Body of pancreas (tissue), 4 donors: Measurements from ENCODE around the gene TMEM72. TPM values are rescaled to one million over a fixed set of nuclear protein-coding genes. Genes with fewer than 3 reads are reported as not detected.
A peak's percentile ranks its signal among the peaks of the same experiment; 100 is the strongest.

Source experiments
- ATAC-seq: fragments of 150-250 bp; one replicate; pipeline ENCODE4 v1.9.1; 2016
- DNase-seq, 4 donors: peaks; one replicate each; pipeline ENCODE4 v3.0.0-alpha.2; 2019
- H3K27ac ChIP-seq, 4 donors: fragments of 200-600 bp; sonication (generic); 1 replicate in 3 of 4; 2 replicates in 1 of 4; pipeline versions ENCODE4 v1.5.1 to v1.6.1; 2016 to 2019; ENCODE audit warnings: mild to moderate bottlenecking in 1 of 4, mixed read lengths in 1 of 4, moderate library complexity in 1 of 4
- H3K27me3 ChIP-seq, 2 donors: fragments of 200-600 bp; sonication (generic); one replicate each; pipeline ENCODE4 v1.6.0; 2016; ENCODE audit warnings: mild to moderate bottlenecking in 1 of 2
- H3K36me3 ChIP-seq, 2 donors: fragments of 200-600 bp; sonication (generic); replicated peaks in 1 of 2; 2 replicates each; pipeline ENCODE4 v1.5.1; 2016; ENCODE audit warnings: low read depth in 2 of 2; ENCODE audit not compliant: insufficient read depth in 1 of 2
- H3K4me1 ChIP-seq: fragments of 200-600 bp; sonication (generic); one replicate; pipeline ENCODE4 v1.6.0; 2016
- H3K4me3 ChIP-seq, 2 donors: fragments of 200-600 bp; sonication (generic); 1 replicate in 1 of 2; 2 replicates in 1 of 2; pipeline ENCODE4 v1.5.1; 2016 to 2019
- H3K9me3 ChIP-seq, 3 donors: fragments of 200-600 bp; sonication (generic); 1 replicate in 2 of 3; 2 replicates in 1 of 3; pipeline ENCODE4 v1.5.1; 2016
- POLR2A ChIP-seq, 3 donors: fragments of 450-650 bp; IDR thresholded peaks; one replicate each; pipeline ENCODE4 v1.6.1; 2016; ENCODE audit warnings: antibody characterized with exemption in 3 of 3, mild to moderate bottlenecking in 2 of 3
- WGBS, 2 donors: methylation state at CpG; one replicate each; pipeline ENCODE4 v1.1.5; 2017; 5-methylcytosine and 5-hydroxymethylcytosine counted together
- intact Hi-C: fragments of 100-400 bp; cut with DNase I; formaldehyde crosslinking; loops from one replicate; pipeline ENCODE4 v1.15.1; 2023
- total RNA-seq, 2 donors: library from RNA; depleted of rRNA; stranded (reverse); fragments of >200 nt; gene quantifications; one replicate each; pipeline ENCODE4 v1.1.0, GENCODE V29; 2016
- TF ChIP-seq, protein P1 (sequence below), 7 experiments: fragments of 450-650 bp in 4 of 7; fragments of 200-600 bp in 3 of 7; sonication (generic) in 3 of 7; IDR thresholded peaks; one replicate each; pipeline ENCODE4 v1.5.1; 2016 to 2019; ENCODE audit warnings: antibody characterized with exemption in 7 of 7

The TMEM72 gene
- total RNA-seq, 2 donors from 2014 or later = 4.7 to 10.2 TPM

DNA sequence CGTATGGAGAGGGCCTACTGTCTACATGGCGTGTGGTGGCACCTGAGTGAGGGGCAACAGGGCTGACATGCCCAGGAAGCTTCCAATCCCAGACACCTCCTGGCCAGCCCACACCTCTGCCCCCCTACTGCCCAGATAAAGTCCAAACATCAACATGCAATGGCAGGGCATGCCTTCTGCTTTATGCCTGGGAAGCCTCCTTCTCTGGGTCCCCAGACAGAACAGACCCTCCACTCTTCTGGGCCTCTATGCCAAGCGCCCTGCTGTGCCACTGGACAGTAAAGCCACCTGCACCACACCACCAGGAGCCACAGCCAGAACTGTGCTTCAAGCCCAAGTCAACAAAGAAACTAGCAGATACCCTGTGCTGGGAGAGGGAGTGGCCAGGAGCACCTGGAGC lies 12.5 kb downstream of the TMEM72 start:
- TF ChIP-seq, protein P1, sequence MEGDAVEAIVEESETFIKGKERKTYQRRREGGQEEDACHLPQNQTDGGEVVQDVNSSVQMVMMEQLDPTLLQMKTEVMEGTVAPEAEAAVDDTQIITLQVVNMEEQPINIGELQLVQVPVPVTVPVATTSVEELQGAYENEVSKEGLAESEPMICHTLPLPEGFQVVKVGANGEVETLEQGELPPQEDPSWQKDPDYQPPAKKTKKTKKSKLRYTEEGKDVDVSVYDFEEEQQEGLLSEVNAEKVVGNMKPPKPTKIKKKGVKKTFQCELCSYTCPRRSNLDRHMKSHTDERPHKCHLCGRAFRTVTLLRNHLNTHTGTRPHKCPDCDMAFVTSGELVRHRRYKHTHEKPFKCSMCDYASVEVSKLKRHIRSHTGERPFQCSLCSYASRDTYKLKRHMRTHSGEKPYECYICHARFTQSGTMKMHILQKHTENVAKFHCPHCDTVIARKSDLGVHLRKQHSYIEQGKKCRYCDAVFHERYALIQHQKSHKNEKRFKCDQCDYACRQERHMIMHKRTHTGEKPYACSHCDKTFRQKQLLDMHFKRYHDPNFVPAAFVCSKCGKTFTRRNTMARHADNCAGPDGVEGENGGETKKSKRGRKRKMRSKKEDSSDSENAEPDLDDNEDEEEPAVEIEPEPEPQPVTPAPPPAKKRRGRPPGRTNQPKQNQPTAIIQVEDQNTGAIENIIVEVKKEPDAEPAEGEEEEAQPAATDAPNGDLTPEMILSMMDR (IDR thresholded peaks at IDR 0.05) = no peak
- no peak for TF ChIP-seq POLR2A (IDR thresholded peaks at IDR 0.05)
- Histone ChIP-seq H3K4me1 (peaks cover 14% of the 10 kb centered on the region), H3K36me3 (no peaks in the 10 kb centered on the region), H3K9me3 (no peaks in the 10 kb centered on the region), H3K4me3 (no peak overlapping the region), H3K27me3 (no peaks in the 10 kb centered on the region), H3K27ac (no peak overlapping the region)
- 97 to 100% methylated on average over 1 to 3 of the region's 3 CpGs for WGBS, 2 donors
- intact Hi-C loops = no loop called here
- ATAC-seq = no peak
- no peak for DNase-seq

DNA sequence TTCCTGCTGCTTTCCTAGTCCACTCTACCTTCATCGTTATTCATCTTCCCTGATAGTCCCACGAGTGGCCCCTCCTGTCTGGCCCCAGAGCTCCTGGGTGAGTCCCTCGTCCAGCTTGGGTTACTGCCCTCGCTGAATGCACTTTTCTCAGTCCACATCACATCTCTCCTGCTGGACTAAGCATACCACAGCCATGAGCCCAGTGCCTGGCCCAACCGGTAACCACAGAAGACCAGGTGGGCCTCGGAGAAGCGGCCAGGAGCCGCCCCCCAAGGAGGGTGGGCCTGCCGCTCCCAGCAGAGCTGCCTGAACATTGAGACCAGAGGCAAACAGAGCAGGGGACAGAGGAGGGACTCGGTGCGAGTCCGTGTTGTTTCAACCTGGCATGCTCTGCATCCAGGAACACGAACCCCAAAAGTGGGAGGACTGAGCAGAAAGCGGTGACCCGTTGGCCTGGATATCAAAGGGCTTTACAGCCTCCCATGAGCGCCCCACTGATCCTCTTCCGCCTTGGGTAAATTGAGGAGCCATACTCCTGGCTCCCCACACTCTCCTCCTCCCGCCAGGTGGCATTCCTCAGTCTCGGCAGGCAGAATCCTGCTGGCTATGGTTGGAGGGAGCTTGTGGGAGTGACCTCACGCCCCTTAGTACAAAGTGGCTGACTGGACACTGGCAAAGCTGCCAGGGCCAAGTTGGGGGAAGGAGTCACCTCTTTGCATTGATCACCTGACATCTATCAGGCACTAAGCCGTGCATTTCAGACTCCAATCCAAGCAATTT lies 13.3 kb downstream of the TMEM72 start:
- Histone ChIP-seq H3K4me3 (no peak overlapping the region), H3K27me3 (no peaks in the 10 kb centered on the region), H3K4me1 (peaks cover 14% of the 10 kb centered on the region), H3K36me3 (no peaks in the 10 kb centered on the region), H3K9me3 (no peaks in the 10 kb centered on the region), H3K27ac (no peak overlapping the region)
- TF ChIP-seq, protein P1 (IDR thresholded peaks at IDR 0.05) = no peak
- TF ChIP-seq POLR2A (IDR thresholded peaks at IDR 0.05) = no peak
- DNase-seq (no peak), ATAC-seq (no peak)
- intact Hi-C loops = no loop called here
- WGBS, 2 donors = 79 to 87% methylated on average over 15 to 20 of the region's 21 CpGs

DNA sequence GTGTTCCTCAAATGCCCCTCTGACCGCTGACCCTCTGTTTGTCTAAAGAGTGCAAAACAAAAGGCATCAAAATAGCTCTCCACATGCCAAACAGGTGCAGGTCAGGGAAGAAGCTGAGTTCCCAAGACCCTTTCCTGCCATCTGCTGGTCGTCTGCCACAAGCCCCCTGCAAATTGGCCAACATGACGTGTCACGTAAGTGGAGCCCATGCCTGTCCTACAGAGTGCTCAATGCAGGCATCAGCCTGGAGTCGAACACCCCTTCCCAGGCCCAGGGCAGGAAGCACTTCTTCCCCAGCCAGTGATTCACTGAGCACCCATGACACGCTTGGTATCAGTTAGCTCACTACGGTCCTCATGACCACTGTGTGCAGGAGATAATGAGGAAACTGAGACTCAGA lies 14.1 kb downstream of the TMEM72 start:
- Histone ChIP-seq H3K9me3 (no peaks in the 10 kb centered on the region), H3K36me3 (no peaks in the 10 kb centered on the region), H3K4me3 (no peak overlapping the region), H3K4me1 (peaks cover 14% of the 10 kb centered on the region), H3K27me3 (no peaks in the 10 kb centered on the region), H3K27ac (no peak overlapping the region)
- intact Hi-C loops = no loop called here
- TF ChIP-seq, protein P1 (IDR thresholded peaks at IDR 0.05) = peak in 4 of 7 experiments; percentile 5 to 40 (median 22)
- no peak for TF ChIP-seq POLR2A (IDR thresholded peaks at IDR 0.05)
- no peak for ATAC-seq
- WGBS, 2 donors = 63 to 64% methylated on average over 5 to 7 of the region's 7 CpGs
- DNase-seq = peak in 1 of 4 donors; percentile 55

DNA sequence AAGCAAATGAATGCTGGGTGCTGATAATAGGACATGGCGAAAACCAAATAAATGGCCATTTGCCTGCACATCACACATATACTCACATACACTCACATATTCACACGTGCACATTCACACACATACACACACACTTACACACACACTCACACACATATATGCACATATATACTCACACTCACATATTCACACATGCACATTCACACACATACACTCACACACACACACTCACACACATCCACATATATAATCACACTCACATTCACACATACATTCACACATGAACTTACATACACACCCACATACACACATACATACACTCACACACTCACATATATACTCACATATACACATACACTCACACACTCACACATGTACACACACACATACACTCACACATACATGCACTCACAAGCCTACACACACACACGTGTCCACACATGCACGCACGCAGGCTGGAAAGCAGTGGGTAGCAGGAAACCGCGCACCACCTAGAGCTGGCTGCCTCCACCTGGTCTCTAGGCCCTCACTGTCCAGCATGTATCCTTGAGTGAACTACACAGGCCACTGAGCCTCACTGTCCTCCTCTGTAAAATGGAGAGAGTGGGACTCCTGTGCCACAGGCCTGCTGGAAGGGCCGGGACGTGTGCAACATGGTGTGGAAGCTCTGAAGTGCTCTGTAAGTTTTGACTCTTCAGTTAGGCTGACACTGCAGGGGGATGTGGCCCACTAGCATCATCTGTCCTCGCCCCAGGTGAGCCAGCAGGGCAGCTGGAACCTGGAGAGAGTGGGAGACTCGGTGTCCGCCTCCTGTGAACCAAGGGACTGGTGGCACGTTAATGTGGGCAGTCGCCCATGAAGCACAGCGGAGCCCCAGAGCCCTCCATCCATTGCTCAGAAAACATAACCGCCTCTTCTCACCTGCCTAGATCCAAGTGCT lies 14.9 kb downstream of the TMEM72 start:
- ATAC-seq (no peak), DNase-seq (no peak)
- no peak overlapping the region for H3K4me3 ChIP-seq
- TF ChIP-seq POLR2A (IDR thresholded peaks at IDR 0.05) = no peak
- TF ChIP-seq, protein P1 (IDR thresholded peaks at IDR 0.05) = no peak
- intact Hi-C loops = no loop called here
- no peaks in the 10 kb centered on the region for H3K27me3 ChIP-seq
- peak overlapping the region in 1 of 4 donors; percentile 69 for H3K27ac ChIP-seq
- 85 to 96% methylated on average over 14 to 16 of the region's 16 CpGs for WGBS, 2 donors
- no peaks in the 10 kb centered on the region for H3K9me3 ChIP-seq
- H3K36me3 ChIP-seq = no peaks in the 10 kb centered on the region
- H3K4me1 ChIP-seq = peaks cover 14% of the 10 kb centered on the region
